Gastrocnemius medialis (tissue), 4 donors: ENCODE results near the gene PIGBOS1. TPM values are rescaled to one million over a fixed set of nuclear protein-coding genes. Genes with fewer than 3 reads are reported as not detected.

Experiments used
- ATAC-seq, 2 donors: fragments of 150-250 bp; one replicate each; pipeline ENCODE4 v1.9.1; 2016
- DNase-seq, 2 donors: peaks; one replicate each; pipeline ENCODE4 v3.0.0-alpha.2; 2019
- H3K27ac ChIP-seq, 4 donors: fragments of 200-600 bp; sonication (generic); 1 replicate in 1 of 4; 2 replicates in 3 of 4; pipeline ENCODE4 v1.5.1; 2016 to 2018; ENCODE audit warnings: mild to moderate bottlenecking in 2 of 4, moderate library complexity in 1 of 4
- H3K27me3 ChIP-seq, 3 donors: fragments of 200-600 bp; sonication (generic) in 2 of 3; 1 replicate in 1 of 3; 2 replicates in 2 of 3; pipeline versions ENCODE4 v1.5.1 to v1.6.0; 2016 to 2019; ENCODE audit warnings: mild to moderate bottlenecking in 1 of 3, moderate library complexity in 1 of 3
- H3K36me3 ChIP-seq, 2 donors: fragments of 200-600 bp; sonication (generic) in 1 of 2; one replicate each; pipeline ENCODE4 v1.5.1; 2017 to 2018
- H3K4me1 ChIP-seq, 2 donors: fragments of 200-600 bp; sonication (generic) in 1 of 2; one replicate each; pipeline ENCODE4 v1.5.1; 2016 to 2017; ENCODE audit warnings: mild to moderate bottlenecking in 2 of 2
- H3K4me3 ChIP-seq, 4 donors: fragments of 200-600 bp; sonication (generic) in 3 of 4; 1 replicate in 1 of 4; 2 replicates in 3 of 4; pipeline ENCODE4 v1.5.1; 2016 to 2019; ENCODE audit warnings: mild to moderate bottlenecking in 2 of 4
- H3K9me3 ChIP-seq, 3 donors: fragments of 200-600 bp; sonication (generic) in 2 of 3; 1 replicate in 1 of 3; 2 replicates in 2 of 3; pipeline ENCODE4 v1.5.1; 2016 to 2019
- POLR2A ChIP-seq, 2 donors: fragments of 450-650 bp; IDR thresholded peaks; one replicate each; pipeline ENCODE4 v1.6.1; 2017; ENCODE audit warnings: antibody characterized with exemption in 2 of 2, mild to moderate bottlenecking in 2 of 2, moderate library complexity in 2 of 2
- in situ Hi-C, 4 donors: fragments of 200-750 bp; cut with MboI; loops; one replicate each; pipeline versions ENCODE4 v1.15.0 to v1.8.0; 2017; ENCODE audit warnings: low sequenced_read_pairs in 4 of 4
- intact Hi-C: fragments of 100-400 bp; cut with DNase I; formaldehyde crosslinking; loops from one replicate; pipeline ENCODE4 v1.15.1; 2023; ENCODE audit warnings: low total_unique reads
- total RNA-seq, 4 donors: library from RNA; depleted of rRNA; stranded (reverse); fragments of >200 nt; gene quantifications; one replicate each; pipeline versions ENCODE4 v1.1.0 to v1.2.3, GENCODE V29; 2016
- TF ChIP-seq, protein P1 (sequence below), 5 experiments: fragments of 450-650 bp in 3 of 5; fragments of 200-600 bp in 2 of 5; sonication (generic) in 2 of 5; IDR thresholded peaks in 4 of 5; conservative IDR thresholded peaks in 1 of 5; 1 replicate in 4 of 5; 2 replicates in 1 of 5; pipeline ENCODE4 v1.5.1; 2016 to 2019; ENCODE audit warnings: antibody characterized with exemption in 5 of 5, mild to moderate bottlenecking in 3 of 5, moderate library complexity in 3 of 5

Gene PIGBOS1
- total RNA-seq, 4 donors from 2014 or later = 5.7 to 11.8 (median 9.7) TPM

DNA sequence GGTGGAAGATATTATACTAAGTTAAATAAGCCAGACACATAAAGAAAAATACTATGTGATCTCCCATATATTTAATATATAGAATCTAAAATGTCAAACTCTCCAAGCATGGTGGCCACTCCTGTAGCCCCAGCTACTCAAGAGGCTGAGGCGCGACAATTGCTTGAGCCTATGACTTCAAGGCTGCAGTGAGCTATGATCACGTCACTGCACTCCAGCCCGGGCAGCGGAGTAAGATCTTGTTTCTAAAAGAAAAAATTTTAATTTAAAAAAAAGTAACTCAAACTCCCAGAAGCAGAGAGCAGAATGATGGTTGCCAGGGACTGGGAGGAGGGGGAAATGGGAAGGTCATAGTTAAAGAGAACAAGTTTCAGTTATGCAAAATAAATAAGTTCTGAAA is 42.6 kb downstream of the PIGBOS1 start:
- no peak overlapping the region for H3K27ac ChIP-seq
- TF ChIP-seq POLR2A (IDR thresholded peaks at IDR 0.05) = no peak
- TF ChIP-seq, protein P1, sequence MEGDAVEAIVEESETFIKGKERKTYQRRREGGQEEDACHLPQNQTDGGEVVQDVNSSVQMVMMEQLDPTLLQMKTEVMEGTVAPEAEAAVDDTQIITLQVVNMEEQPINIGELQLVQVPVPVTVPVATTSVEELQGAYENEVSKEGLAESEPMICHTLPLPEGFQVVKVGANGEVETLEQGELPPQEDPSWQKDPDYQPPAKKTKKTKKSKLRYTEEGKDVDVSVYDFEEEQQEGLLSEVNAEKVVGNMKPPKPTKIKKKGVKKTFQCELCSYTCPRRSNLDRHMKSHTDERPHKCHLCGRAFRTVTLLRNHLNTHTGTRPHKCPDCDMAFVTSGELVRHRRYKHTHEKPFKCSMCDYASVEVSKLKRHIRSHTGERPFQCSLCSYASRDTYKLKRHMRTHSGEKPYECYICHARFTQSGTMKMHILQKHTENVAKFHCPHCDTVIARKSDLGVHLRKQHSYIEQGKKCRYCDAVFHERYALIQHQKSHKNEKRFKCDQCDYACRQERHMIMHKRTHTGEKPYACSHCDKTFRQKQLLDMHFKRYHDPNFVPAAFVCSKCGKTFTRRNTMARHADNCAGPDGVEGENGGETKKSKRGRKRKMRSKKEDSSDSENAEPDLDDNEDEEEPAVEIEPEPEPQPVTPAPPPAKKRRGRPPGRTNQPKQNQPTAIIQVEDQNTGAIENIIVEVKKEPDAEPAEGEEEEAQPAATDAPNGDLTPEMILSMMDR (IDR thresholded peaks at IDR 0.05 in 4 of 5, conservative IDR thresholded peaks at IDR 0.05 in 1 of 5) = no peak
- intact Hi-C loops = no loop called here

DNA sequence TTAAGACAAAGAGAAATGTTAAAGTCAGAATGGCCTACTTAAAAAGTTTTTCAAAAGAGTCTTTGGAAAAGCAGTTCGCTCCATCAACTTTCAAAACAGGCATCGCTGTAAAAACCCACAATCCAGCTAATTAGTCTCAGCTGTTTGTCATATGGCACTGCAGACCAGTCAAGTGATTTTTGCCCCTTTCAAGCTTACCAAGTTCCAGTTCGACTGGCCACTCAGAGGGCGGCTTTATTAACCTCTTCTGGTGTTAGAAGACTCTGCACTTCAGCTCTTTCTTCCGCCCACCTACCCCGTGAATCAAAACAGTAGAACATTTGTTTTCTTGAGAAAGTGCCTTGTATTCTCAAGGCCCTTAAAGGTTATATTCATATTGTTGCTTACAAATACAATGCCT is 48.6 kb downstream of the PIGBOS1 start:
- intact Hi-C loops = no loop called here
- DNase-seq (no peak), ATAC-seq (no peak)
- no peak overlapping the region for H3K27ac ChIP-seq
- H3K9me3 ChIP-seq = no peaks in the 10 kb centered on the region
- TF ChIP-seq POLR2A (IDR thresholded peaks at IDR 0.05) = no peak
- TF ChIP-seq, protein P1 (IDR thresholded peaks at IDR 0.05 in 4 of 5, conservative IDR thresholded peaks at IDR 0.05 in 1 of 5) = no peak
- no peaks in the 10 kb centered on the region for H3K27me3 ChIP-seq
- no peaks in the 10 kb centered on the region for H3K4me1 ChIP-seq
- no peak overlapping the region for H3K4me3 ChIP-seq
- H3K36me3 ChIP-seq = no peaks in the 10 kb centered on the region
- in situ Hi-C loops = no loop called here

More for the DNA sequence above, 42.6 kb downstream of the PIGBOS1 start:
- no peak overlapping the region for H3K4me3 ChIP-seq
- in situ Hi-C loops = no loop called here
- H3K9me3 ChIP-seq = no peaks in the 10 kb centered on the region
- no peaks in the 10 kb centered on the region for H3K36me3 ChIP-seq
- H3K27me3 ChIP-seq = no peaks in the 10 kb centered on the region
- ATAC-seq = no peak
- H3K4me1 ChIP-seq = no peaks in the 10 kb centered on the region
- no peak for DNase-seq

DNA sequence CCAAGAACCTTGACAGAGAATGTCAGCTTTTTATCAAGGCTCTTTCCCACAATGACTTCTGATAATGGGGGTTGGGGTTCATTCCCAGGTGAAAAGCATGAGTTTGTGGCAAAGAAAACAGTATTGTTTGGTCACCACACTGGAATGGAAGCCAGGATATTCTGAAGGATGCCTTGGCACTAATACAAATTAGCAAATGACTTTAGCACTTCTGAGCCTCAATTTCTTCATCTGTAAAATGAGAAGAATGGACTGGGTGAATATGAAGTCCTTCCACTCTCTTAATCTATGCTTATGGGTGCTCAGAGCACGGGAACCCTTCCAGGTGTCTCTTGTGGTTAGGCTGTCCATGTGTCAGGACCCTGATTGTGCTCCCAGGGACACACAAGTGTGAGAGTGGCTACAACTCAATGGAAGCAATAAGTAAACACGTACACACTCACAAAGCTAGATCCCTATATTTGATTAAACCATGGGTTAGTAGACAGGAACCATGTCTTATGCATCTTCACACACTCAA is 50.7 kb downstream of the PIGBOS1 start:
- Histone ChIP-seq H3K9me3 (no peaks in the 10 kb centered on the region), H3K4me1 (no peaks in the 10 kb centered on the region), H3K36me3 (no peaks in the 10 kb centered on the region), H3K27me3 (no peaks in the 10 kb centered on the region), H3K4me3 (no peak overlapping the region), H3K27ac (no peak overlapping the region)
- TF ChIP-seq, protein P1 (IDR thresholded peaks at IDR 0.05 in 4 of 5, conservative IDR thresholded peaks at IDR 0.05 in 1 of 5) = no peak
- TF ChIP-seq POLR2A (IDR thresholded peaks at IDR 0.05) = no peak
- DNase-seq (no peak), ATAC-seq (no peak)
- in situ Hi-C loops (no loop called here), intact Hi-C loops (no loop called here)

DNA sequence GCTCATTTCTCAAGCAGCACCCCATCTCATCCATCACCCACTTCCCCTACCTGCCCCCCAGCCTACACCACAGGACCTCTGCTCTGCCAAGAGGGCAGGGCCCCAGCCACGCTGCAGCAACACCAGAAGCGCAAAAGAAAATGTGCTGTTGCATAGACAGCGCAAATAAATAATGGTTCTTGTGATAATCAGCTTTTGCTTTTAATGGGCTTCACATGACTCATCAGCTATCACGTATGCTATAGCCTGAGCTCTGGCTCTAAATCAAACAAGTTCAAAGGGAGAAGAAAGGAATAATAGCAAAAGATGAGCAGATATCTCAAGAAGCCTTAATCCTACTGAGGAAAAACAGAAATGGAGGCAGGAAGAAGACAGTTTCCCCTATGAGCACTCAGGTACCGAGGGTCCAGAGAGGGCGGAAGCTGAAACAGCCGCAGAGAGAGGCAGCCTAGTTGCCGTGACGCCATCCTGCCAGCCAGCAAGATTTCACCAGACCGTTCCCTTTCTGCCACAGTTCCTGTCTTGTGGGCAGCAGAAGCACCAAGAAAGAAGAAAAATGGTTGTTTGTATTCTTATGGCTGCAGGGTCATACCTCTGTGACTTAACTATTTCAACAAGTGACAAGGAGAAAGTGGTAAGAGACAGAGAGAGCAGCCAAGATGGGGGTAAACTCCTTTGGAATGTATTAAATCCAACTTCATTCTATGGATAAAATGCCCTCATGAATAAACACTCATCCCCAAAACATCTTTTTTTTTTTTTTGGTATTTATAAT is 51.3 kb downstream of the PIGBOS1 start:
- Histone ChIP-seq H3K4me1 (no peaks in the 10 kb centered on the region), H3K9me3 (no peaks in the 10 kb centered on the region), H3K4me3 (no peak overlapping the region), H3K27me3 (no peaks in the 10 kb centered on the region), H3K27ac (no peak overlapping the region), H3K36me3 (no peaks in the 10 kb centered on the region)
- ATAC-seq (no peak), DNase-seq (peak in 1 of 2 donors; percentile 30)
- intact Hi-C loops = no loop called here
- TF ChIP-seq, protein P1 (IDR thresholded peaks at IDR 0.05 in 4 of 5, conservative IDR thresholded peaks at IDR 0.05 in 1 of 5) = no peak
- TF ChIP-seq POLR2A (IDR thresholded peaks at IDR 0.05) = no peak
- in situ Hi-C loops = no loop called here

Other genes starting within 250 kb of the PIGBOS1 start
- gene RSL24D1, start 122.2 kb downstream of the PIGBOS1 start, total RNA-seq = 10 to 100 TPM; 36.8 to 53.3 (median 52.0) TPM
- gene RAB27A, start 29.3 kb downstream of the PIGBOS1 start, total RNA-seq = 1 to 10 TPM; 1.1 to 3.2 (median 1.8) TPM
- 10 to 100 TPM in 2 of 4 donors, 1 to 10 TPM in 2; 1.2 to 22.9 (median 5.7) TPM for gene PIGB, start 99 bp upstream of the PIGBOS1 start, total RNA-seq
- gene CCPG1, start 89.2 kb upstream of the PIGBOS1 start, total RNA-seq = 100 to 1,000 TPM in 2 of 4 donors, 10 to 100 TPM in 2; 61.6 to 142 (median 103) TPM
- 10 to 100 TPM in 1 of 4 donors, 1 to 10 TPM in 3; 5.1 to 11.8 (median 6.0) TPM for gene PIERCE2, start 89.4 kb upstream of the PIGBOS1 start, total RNA-seq
- 1 to 10 TPM in 2 of 4 donors, under 1 TPM in 1, not detected in 1; 0.38 to 2.4 (median 1.5) TPM for gene DNAAF4, start 189.1 kb upstream of the PIGBOS1 start, total RNA-seq